Stimulated activated CD8-positive, alpha-beta memory T cell treated with anti-CD3 and anti-CD28 coated beads, Interleukin-15, amount 100 ng/mL, for 24 hours (primary cell): ENCODE measurements around the gene TLDC2.
"Not testable (repeated sequence)": the region's sequence is repeated elsewhere in the genome, so short reads cannot be mapped to it uniquely, and the experiment has no call there.

Experiments
- DNase-seq: peaks from one replicate; pipeline ENCODE4 v3.0.0-alpha.2; 2020; ENCODE audit warnings: low read depth

The TLDC2 gene

GRCh38 chr20:36871640-36872570, 4.0 kb upstream of the TLDC2 start:
- DNase-seq = no peak

DNA sequence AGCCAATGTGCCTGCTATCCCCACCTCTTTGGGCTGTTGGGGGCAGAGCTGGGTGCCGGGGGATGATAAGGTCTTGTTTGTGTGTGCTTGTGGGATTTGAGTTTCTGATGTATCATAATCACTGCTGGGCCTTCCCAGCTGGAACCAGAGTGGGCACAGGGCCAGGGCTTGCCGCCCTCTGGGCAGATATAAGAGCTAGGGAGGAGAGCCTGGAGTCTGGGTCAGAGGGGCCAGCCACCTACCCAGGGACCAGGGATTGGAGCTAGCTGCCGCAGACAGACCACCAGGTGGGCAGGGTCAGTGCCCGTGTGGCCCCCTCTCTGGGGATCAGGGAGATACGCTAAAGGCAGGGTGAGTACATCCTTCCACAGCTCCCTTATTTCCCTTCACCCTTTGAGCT, 3.1 kb upstream of the TLDC2 start:
- no peak for DNase-seq

GRCh38 chr20:36873498-36874189, 2.3 kb upstream of the TLDC2 start:
- DNase-seq = no peak

- not testable (repeated sequence) for DNase-seq
Observed at GRCh38 chr20:36875093-36875492, 845 bp upstream of the TLDC2 start.

DNA sequence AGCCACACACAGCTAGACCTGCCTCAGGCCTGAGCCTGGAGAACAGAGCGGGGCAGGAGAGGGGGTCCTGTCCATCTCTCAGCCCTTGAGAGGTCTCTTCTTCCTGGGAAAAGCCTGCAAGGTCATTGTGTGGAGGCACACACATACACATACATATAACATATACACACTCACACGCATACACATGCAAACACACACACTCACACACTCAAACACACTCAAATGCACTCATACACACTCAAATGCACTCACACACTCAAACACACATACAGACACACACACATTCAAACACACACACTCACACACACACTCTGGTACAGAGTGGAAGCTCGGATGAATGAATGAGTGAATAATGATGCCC, 515 bp downstream of the TLDC2 start:
- DNase-seq = no peak

DNA sequence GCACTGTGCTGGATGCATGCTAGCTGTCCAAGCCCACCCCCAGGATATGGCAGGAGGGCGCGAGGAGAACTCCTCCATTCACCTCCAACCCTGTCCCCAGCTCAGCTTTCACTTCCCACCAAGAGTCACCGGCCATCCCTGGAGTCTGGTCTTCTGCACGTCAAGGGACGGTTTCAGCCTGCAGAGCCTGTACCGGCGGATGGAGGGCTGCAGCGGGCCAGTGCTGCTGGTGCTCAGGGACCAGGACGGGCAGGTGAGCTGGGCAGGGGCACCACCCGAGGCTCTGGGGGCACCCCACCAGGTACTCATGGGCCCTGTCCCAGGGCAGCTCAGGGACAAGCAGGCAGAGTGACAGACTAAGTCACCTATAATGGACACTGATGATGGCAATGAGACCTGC, 3.0 kb downstream of the TLDC2 start:
- no peak for DNase-seq

- DNase-seq = no peak
Observed at GRCh38 chr20:36880741-36881250, 4.9 kb downstream of the TLDC2 start.

- DNase-seq = no peak
Observed at GRCh38 chr20:36881331-36881730, 5.4 kb downstream of the TLDC2 start.

- no peak for DNase-seq
Observed at GRCh38 chr20:36881888-36882287, 6.0 kb downstream of the TLDC2 start.

DNA sequence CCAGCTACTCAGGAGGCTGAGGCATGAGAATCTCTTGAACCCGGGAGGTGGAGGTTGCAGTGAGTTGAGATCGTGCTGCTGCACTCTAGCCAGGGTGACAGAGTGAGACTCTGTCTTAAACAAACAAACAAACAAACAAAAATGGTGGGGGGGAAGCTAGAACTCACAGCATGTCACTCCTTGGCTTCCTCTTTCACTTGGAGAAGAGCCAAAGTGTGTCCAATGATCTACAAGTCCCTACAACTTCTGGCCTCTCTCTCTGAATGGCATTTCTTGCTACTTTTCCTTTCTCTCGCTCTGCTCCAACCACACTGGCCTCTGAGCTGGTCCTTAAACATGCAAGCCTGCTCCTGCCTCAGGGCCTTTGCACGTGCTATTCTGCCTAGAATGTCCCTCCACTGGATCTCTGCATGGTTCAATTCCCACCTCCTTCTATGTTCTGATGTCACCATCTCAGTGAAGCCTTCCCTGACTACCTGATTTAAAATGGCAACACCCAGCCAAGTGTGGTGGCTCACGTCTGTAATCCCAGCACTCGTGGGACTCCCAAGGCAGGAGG, 8.1 kb downstream of the TLDC2 start:
- no peak for DNase-seq

GRCh38 chr20:36885356-36885755, 9.4 kb downstream of the TLDC2 start:
- no peak for DNase-seq

DNA sequence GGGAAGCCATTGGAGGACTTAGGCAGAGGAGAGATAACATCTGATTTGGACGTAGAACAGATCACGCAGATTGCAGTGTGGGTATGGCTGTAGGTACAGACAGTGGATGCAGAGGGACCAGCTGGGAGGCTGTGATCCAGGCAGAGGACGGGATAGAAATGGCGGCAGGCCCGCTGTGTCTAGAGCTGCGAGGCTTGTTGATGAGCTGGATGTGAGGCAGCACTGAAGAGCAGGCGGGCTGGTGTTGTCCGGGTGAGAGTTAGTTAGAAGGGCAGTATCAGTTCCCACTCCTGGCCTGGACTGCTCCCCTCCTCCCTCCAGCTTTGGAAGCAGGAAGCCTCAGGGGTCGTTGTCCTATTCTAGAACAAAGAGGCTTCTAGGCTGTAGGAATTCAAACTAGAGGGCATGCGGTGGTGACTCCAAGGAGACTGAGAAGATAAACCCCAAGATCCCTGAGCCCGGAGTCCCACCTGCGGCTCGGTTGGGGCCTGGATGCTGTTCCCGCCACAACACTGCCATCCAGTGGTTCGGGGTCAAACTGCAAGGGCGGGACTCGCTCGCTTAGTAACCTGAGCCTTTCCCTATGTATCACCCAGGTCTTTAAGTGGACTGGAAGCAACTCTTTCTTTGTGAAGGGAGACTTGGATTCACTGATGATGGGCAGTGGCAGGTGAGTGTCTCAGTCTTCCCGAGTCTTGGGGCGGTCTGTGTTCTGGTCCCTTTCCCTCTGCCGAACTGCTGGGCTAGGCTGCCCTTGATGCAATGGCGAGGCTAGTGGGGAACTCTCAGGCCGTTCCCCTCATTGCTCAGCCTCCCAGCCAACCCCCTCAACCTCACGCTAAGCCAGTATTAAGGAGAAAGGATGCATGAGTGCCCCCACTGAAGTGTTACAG, 11.2 kb downstream of the TLDC2 start:
- DNase-seq = peak; percentile 71

GRCh38 chr20:36887752-36888090, 11.8 kb downstream of the TLDC2 start:
- no peak for DNase-seq

GRCh38 chr20:36888880-36889516, 13.1 kb downstream of the TLDC2 start:
- no peak for DNase-seq

DNA sequence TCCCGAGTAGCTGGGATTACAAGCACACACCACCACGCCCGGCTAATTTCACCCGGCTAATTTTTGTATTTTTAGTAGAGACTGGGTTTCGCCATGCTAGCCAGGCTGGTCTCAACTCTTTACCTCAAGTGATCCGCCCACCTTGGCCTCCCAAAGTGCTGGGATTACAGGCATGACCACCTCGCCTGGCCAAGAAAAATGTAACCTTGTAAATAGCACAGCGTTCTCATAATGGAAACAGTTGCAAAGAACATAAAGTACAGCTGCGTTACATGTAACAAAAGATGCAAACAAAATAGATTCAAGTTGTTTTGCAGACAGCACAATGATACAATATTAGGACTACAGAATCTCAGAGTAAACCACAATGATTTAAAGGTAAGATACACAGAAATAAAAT, 14.6 kb downstream of the TLDC2 start:
- DNase-seq = no peak

GRCh38 chr20:36891211-36891610, 15.3 kb downstream of the TLDC2 start:
- no peak for DNase-seq

- DNase-seq = no peak
Observed at GRCh38 chr20:36893801-36894200, 17.9 kb downstream of the TLDC2 start.

DNA sequence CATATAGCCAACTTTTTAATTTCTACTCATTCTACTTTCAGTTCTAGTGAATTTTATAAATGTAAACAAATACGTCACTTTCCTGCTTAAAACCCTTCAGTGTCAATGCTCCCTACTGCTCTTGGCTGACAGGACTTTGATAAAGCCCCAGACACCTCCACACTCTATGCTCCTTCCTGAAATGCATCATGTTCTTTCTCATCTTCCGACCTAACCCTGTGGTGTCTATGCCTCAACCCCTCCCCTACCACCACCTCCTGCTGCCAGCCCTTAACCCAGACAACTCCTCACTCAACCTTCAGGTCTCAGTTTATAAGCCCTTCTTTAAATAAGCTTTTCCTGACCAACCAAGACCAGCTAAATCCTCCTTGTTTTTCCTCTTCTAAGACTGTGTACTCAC, 19.1 kb downstream of the TLDC2 start:
- DNase-seq = no peak

DNA sequence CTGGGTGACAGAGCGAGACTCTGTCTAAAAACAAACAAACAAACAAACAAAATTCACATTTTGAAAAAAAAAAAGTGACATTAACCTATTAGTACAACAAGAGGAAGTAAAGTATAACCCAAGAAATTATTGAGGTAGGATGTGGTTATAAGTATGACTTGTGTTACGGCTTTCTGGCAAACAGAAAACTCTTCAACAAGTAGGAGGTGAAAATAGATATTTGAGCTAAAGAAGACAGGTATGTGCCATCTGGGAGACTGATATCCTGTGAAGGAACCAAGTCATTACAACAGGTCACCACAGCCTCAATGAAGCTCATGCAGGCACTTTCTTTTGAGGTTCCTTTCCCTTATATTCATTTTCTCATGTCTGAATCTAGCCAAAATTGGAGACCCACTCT, 28.8 kb downstream of the TLDC2 start:
- DNase-seq = no peak

- not testable (repeated sequence) for DNase-seq
Observed at GRCh38 chr20:36905566-36905965, 29.6 kb downstream of the TLDC2 start.

- not testable (repeated sequence) for DNase-seq
Observed at GRCh38 chr20:36906086-36906485, 30.1 kb downstream of the TLDC2 start.

- DNase-seq = no peak
Observed at GRCh38 chr20:36908603-36909002, 32.7 kb downstream of the TLDC2 start.
